NB4 (cell line): Measurements from ENCODE around the gene JOSD2.

Experiments
- POLR2A ChIP-seq: IDR thresholded peaks from 2 replicates; pipeline ENCODE4 v1.6.1; 2011; ENCODE audit warnings: mild to moderate bottlenecking; ENCODE audit not compliant: insufficient read length; ENCODE audit errors: extremely low read depth
- TF ChIP-seq, protein P1 (sequence below): IDR thresholded peaks from one replicate; pipeline ENCODE4 v1.5.1; 2012; ENCODE audit warnings: low read depth, low read length
- TF ChIP-seq, protein P2 (sequence below): IDR thresholded peaks from 2 replicates; pipeline ENCODE4 v1.6.1; 2011; ENCODE audit warnings: low read depth, low read length

DNA sequence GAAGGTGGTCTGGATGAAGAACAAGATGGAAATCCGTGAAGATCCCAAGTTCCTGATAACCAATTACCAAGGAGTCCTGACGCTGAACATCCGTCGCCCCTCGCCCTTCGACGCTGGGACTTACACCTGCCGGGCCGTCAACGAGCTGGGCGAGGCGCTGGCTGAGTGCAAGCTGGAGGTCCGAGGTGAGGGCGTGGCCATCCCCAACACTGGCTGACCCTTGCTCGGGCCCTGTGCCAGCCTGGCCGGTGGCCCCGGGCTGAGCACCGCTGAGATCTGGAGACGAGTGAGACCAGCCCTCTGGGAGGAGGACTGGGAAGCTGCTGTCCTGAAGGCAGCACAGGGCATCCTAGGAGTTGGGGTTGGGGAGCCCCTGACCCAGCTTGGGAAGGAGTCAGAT, 46.6 kb downstream of the JOSD2 start:
- TF ChIP-seq POLR2A: no peak
- TF ChIP-seq, protein P1, sequence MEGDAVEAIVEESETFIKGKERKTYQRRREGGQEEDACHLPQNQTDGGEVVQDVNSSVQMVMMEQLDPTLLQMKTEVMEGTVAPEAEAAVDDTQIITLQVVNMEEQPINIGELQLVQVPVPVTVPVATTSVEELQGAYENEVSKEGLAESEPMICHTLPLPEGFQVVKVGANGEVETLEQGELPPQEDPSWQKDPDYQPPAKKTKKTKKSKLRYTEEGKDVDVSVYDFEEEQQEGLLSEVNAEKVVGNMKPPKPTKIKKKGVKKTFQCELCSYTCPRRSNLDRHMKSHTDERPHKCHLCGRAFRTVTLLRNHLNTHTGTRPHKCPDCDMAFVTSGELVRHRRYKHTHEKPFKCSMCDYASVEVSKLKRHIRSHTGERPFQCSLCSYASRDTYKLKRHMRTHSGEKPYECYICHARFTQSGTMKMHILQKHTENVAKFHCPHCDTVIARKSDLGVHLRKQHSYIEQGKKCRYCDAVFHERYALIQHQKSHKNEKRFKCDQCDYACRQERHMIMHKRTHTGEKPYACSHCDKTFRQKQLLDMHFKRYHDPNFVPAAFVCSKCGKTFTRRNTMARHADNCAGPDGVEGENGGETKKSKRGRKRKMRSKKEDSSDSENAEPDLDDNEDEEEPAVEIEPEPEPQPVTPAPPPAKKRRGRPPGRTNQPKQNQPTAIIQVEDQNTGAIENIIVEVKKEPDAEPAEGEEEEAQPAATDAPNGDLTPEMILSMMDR: no peak
- TF ChIP-seq, protein P2, sequence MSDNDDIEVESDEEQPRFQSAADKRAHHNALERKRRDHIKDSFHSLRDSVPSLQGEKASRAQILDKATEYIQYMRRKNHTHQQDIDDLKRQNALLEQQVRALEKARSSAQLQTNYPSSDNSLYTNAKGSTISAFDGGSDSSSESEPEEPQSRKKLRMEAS: no peak
